Spinal cord (tissue), 10 donors: Measurements from ENCODE around the gene RAPH1. TPM values are rescaled to one million over a fixed set of nuclear protein-coding genes. Genes with fewer than 3 reads are reported as not detected.
"Not testable (repeated sequence)": the region's sequence is repeated elsewhere in the genome, so short reads cannot be mapped to it uniquely, and the experiment has no call there.

ENCODE experiments used
- DNase-seq, 6 donors: peaks; one replicate each; pipeline versions ENCODE4 v3.0.0 to v3.0.0-alpha.2; 2013 to 2015; ENCODE audit warnings: low spot score in 6 of 6, low read depth in 4 of 6
- H3K27ac ChIP-seq: one replicate; pipeline ENCODE4 v1.5.1; 2013; ENCODE audit warnings: low read depth, low read length, control low read depth
- H3K27me3 ChIP-seq: one replicate; pipeline ENCODE4 v1.6.1; 2013; ENCODE audit warnings: low read length; ENCODE audit not compliant: control insufficient read depth, insufficient read depth
- H3K36me3 ChIP-seq: one replicate; pipeline ENCODE4 v1.6.1; 2013; ENCODE audit warnings: low read length; ENCODE audit not compliant: control insufficient read depth, insufficient read depth
- H3K4me1 ChIP-seq: one replicate; pipeline ENCODE4 v1.6.1; 2013; ENCODE audit warnings: low read length; ENCODE audit not compliant: control insufficient read depth, insufficient read depth
- H3K4me3 ChIP-seq: one replicate; pipeline ENCODE4 v1.5.1; 2013; ENCODE audit warnings: low read depth, low read length, control low read depth
- H3K9me3 ChIP-seq: one replicate; pipeline ENCODE4 v1.6.1; 2013; ENCODE audit warnings: low read length; ENCODE audit not compliant: control insufficient read depth, insufficient read depth
- WGBS: methylation state at CpG from one replicate; pipeline ENCODE4 v1.1.5; 2013; ENCODE audit warnings: missing lambda C conversion rate; ENCODE audit not compliant: insufficient coverage; 5-methylcytosine and 5-hydroxymethylcytosine counted together
- polyA plus RNA-seq, 2 donors: library from polyadenylated mRNA; unstranded; fragments of 120-200 nt; gene quantifications; one replicate each; pipeline ENCODE4 v1.2.1, GENCODE V29; 2013; ENCODE audit not compliant: insufficient read length in 2 of 2
- total RNA-seq, 2 donors: library from RNA; depleted of rRNA in 1 of 2; stranded (reverse); fragments of 120-200 nt in 1 of 2; fragments of >200 nt in 1 of 2; gene quantifications; one replicate each; pipeline versions ENCODE4 v1.2.3 to v1.2.4, GENCODE V29; 2013 to 2014
- donor health status: healthy.

RAPH1 gene
- total and polyA plus RNA-seq, 4 donors = 23.2 to 73.9 (median 28.0) TPM

DNA sequence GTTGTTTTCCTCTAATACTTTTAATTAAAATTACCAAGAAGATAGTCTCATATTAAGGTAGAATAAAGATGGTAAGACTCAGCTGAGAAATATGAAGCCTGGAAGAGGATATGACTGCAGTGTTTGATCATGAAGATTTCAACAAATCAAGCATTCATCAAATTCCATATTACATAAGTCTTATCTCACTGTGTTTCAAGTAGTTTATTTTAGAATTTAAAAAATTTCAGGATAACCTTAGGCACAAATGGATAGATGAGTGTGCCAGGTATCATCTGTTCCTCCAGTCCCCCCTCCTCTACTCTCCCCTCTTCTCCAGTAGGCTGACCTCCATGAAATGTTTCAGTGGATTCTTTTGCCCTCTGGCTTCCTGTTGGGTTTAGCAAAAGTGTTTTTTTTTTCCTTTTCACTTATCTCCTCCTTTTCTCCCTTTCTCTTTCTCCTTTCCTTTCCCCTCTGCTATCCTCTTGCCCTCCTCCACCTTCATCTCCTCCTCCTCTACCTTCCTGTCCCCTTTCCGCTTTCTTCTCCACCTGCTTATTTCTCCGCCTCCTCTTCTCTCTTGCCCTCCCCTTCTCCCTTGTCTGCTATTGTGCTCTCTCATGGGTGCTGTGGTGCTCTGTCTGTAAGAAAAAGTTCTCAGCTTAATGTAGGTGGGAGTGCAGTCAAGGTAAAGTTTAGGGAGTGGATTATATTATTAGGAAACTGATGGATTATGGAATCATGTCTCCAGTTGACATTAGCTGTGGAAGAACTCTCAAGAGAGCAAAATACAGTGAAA, 134.1 kb downstream of the RAPH1 start:
- WGBS = no CpG with 5 or more reads among the region's 2 CpGs
- Histone ChIP-seq H3K4me1 (no peaks in the 10 kb centered on the region), H3K27me3 (no peaks in the 10 kb centered on the region), H3K27ac (no peak overlapping the region), H3K9me3 (no peaks in the 10 kb centered on the region), H3K4me3 (no peak overlapping the region), H3K36me3 (peaks cover 13% of the 10 kb centered on the region)
- DNase-seq = no peak

DNA sequence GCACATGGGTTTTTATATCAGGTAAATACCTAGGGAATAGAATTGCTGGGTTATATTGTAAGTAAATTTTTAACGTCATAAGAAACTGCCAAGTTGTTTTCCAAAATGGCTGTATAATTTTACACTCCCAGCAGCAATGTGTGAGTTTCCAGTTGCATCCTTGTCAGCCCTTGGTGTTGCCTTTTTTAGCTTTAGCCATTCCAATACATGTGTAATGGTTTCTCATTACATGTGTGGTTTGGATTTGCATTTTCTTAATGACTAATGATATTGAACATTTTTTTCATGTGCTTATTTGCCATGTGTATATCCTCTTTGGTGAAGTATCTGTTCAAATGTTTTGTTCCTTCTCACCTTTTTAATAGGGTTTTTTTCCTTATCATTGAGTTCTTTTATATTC, 136.1 kb downstream of the RAPH1 start:
- no peak overlapping the region for H3K27ac ChIP-seq
- DNase-seq = no peak
- no CpG with 5 or more reads among the region's 1 CpG for WGBS
- no peaks in the 10 kb centered on the region for H3K27me3 ChIP-seq
- no peaks in the 10 kb centered on the region for H3K9me3 ChIP-seq
- no peaks in the 10 kb centered on the region for H3K4me1 ChIP-seq
- peaks cover 14% of the 10 kb centered on the region for H3K36me3 ChIP-seq
- H3K4me3 ChIP-seq = no peak overlapping the region

DNA sequence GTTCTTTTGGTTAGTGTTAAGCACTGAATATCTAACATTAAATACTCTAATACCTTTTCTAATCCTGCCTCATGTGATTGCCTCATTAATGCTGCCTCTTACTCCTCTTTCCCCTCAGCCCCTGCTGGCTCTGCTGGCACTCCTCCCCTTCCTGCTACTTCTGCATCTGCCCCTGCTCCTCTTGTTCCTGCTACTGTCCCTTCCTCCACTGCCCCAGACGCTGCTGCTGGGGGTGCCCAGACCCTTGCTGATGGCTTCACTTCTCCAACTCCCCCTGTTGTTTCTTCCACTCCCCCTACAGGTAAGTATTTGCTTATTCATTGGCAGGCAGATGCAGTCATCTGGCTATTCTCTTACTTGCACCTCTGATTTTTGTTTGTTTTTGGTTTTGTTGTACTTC, 138.4 kb downstream of the RAPH1 start:
- 18% methylated on average over 1 of the region's 1 CpG for WGBS
- Histone ChIP-seq H3K4me1 (no peaks in the 10 kb centered on the region), H3K27me3 (no peaks in the 10 kb centered on the region), H3K4me3 (no peak overlapping the region), H3K36me3 (peaks cover 13% of the 10 kb centered on the region), H3K9me3 (no peaks in the 10 kb centered on the region), H3K27ac (no peak overlapping the region)
- DNase-seq = no peak

DNA sequence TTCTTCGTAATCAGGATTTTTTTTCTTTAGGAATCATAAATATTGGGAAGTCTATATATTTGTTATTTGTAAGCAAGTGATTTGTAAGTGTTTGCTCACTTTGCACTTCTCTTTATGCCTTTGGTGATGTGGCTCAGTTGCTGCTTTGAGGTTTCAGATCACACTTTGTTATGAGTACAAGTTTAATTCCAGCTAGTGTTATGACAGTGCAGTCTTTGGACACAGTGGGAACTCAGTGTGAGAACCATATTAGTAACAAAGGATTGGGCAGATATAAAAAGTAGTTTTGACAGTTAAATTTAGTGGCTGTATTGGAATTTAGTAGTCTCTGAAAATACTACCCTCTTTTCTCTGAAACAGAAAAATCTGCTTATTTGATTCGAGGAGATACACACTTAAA, 139.2 kb downstream of the RAPH1 start:
- H3K4me3 ChIP-seq = no peak overlapping the region
- no peak overlapping the region for H3K27ac ChIP-seq
- no peak for DNase-seq
- peaks cover 9% of the 10 kb centered on the region for H3K36me3 ChIP-seq
- WGBS = no CpG with 5 or more reads among the region's 2 CpGs
- H3K4me1 ChIP-seq = no peaks in the 10 kb centered on the region
- H3K9me3 ChIP-seq = no peaks in the 10 kb centered on the region
- H3K27me3 ChIP-seq = no peaks in the 10 kb centered on the region

DNA sequence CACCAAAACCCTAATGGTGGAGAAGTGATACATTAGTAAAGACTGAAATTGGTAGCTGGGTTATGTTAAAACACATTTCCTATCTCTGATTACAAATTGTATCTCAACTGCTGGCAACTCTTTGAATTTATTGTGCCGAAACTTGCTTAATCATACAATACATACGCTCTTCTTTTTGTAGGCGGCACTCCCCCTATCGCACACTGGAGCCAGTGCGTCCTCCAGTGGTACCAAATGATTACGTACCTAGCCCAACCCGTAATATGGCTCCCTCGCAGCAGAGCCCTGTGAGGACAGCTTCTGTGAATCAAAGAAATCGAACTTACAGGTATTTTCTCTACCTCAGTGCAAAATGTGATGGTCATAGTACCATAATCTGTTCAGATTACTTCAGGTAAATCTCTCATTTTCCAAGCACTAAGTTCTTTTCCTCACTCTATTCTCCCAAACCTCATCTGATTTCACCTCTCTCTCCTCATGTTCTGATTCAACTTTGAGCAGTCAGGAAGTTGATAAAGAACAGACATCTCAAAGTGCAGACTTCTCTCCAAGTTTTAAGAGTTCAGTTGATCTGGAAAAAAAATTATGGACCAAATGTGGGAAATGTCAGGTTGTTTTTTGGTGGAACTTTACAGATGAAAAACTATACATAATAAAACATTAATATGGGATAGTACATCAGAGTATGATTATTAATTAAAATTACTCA, 140.4 kb downstream of the RAPH1 start:
- no peak overlapping the region for H3K4me3 ChIP-seq
- no peaks in the 10 kb centered on the region for H3K4me1 ChIP-seq
- H3K27me3 ChIP-seq = no peaks in the 10 kb centered on the region
- WGBS = 93% methylated on average over 9 of the region's 9 CpGs
- H3K27ac ChIP-seq = no peak overlapping the region
- peaks cover 9% of the 10 kb centered on the region for H3K36me3 ChIP-seq
- no peak for DNase-seq
- no peaks in the 10 kb centered on the region for H3K9me3 ChIP-seq

GRCh38 chr2:203388153-203388552, 146.9 kb downstream of the RAPH1 start:
- not testable (repeated sequence) for DNase-seq, H3K9me3 ChIP-seq, H3K4me1 ChIP-seq, H3K27me3 ChIP-seq, H3K27ac ChIP-seq, H3K4me3 ChIP-seq
- H3K36me3 ChIP-seq = peaks cover 12% of the 10 kb centered on the region
- WGBS = 100% methylated on average over 1 of the region's 6 CpGs

DNA sequence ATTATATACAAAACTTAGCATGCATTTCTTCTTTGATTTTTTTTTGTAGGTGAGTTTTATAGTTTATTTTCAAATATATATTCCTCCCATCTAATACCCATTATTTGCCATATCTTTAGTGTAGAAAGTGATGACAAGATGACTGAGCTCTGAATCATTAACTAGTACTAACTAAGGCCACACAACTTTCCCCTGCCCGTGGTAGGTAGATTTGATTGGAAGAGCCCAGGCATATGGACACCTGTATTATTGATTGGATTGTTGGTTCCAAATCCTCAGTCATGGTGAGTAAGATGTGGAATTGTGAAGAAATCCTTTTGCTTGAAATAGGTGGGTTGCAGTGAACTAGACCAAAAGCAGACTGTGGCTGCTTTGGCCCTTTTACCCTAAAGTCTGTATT, 152.1 kb downstream of the RAPH1 start:
- Histone ChIP-seq H3K36me3 (peaks cover 9% of the 10 kb centered on the region), H3K4me1 (no peaks in the 10 kb centered on the region), H3K9me3 (no peaks in the 10 kb centered on the region), H3K27me3 (no peaks in the 10 kb centered on the region), H3K27ac (no peak overlapping the region), H3K4me3 (no peak overlapping the region)
- DNase-seq = no peak
- WGBS = no CpG with 5 or more reads among the region's 1 CpG

DNA sequence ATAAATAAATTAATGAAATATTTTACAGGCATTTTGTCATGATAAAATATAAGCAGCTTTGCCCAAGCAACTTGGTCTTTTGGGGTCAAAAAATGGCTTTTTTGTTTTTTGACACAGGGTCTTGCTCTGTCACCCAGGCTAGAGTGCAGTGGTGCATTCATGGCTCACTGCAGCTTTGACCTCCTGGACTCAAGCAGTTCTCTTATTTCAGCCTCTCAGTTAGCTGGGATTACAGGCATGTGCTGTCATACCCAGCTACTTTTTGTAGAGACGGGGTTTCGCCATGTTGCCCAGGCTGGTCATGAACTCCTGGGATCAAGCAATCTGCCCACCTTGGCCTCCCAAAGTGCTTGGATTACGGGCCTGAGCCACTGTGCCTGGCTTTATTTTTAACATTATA, 155.9 kb downstream of the RAPH1 start:
- no peaks in the 10 kb centered on the region for H3K4me1 ChIP-seq
- no peak overlapping the region for H3K27ac ChIP-seq
- H3K9me3 ChIP-seq = no peaks in the 10 kb centered on the region
- no peak for DNase-seq
- H3K27me3 ChIP-seq = no peaks in the 10 kb centered on the region
- H3K36me3 ChIP-seq = peaks cover 1% of the 10 kb centered on the region
- H3K4me3 ChIP-seq = no peak overlapping the region
- WGBS = 100% methylated on average over 1 of the region's 3 CpGs

- no peaks in the 10 kb centered on the region for H3K4me1 ChIP-seq
- peaks cover 4% of the 10 kb centered on the region for H3K36me3 ChIP-seq
- H3K4me3 ChIP-seq = no peak overlapping the region
- H3K27me3 ChIP-seq = no peaks in the 10 kb centered on the region
- no peak for DNase-seq
- H3K9me3 ChIP-seq = no peaks in the 10 kb centered on the region
- H3K27ac ChIP-seq = no peak overlapping the region
These were observed 158.9 kb downstream of the RAPH1 start for GRCh38 chr2:203376173-203376572.

- H3K36me3 ChIP-seq, H3K27me3 ChIP-seq, H3K4me1 ChIP-seq, H3K9me3 ChIP-seq, H3K27ac ChIP-seq, H3K4me3 ChIP-seq, DNase-seq: not testable (repeated sequence)
- WGBS = no CpG with 5 or more reads among the region's 31 CpGs
These were observed 162.4 kb downstream of the RAPH1 start for GRCh38 chr2:203372706-203373105.
